ENCODE measurements around the gene FGFR2. TPM values are rescaled to one million over a fixed set of nuclear protein-coding genes. Genes with fewer than 3 reads are reported as not detected.
A peak's percentile ranks its signal among the peaks of the same experiment; 100 is the strongest.

FGFR2 gene
- total RNA-seq (2014; rRNA removed; shearing (Covaris generic)): 279 and 323 TPM in 2 replicates

GRCh38 chr10:121598263-121599249, at the start of gene FGFR2:
FGFR2 (minus strand) TSS chr10:121598444; CDS start chr10:121593817, 4,627 bp downstream.
- peak; percentile 46 for DNase-seq (ENCODE audit: low spot score)
- in situ Hi-C loops (cut with HindIII; ENCODE audit: low sequenced_read_pairs): no loop called here

- no peak for DNase-seq (ENCODE audit: low spot score)
- in situ Hi-C loops (cut with HindIII; ENCODE audit: low sequenced_read_pairs): no loop called here
These were observed 49.2 kb upstream of the FGFR2 start for GRCh38 chr10:121647401-121647800.

GRCh38 chr10:121645696-121646095, 47.5 kb upstream of the FGFR2 start:
- DNase-seq (ENCODE audit: low spot score): no peak
- in situ Hi-C loops (cut with HindIII; ENCODE audit: low sequenced_read_pairs): no loop called here

GRCh38 chr10:121644501-121644900, 46.3 kb upstream of the FGFR2 start:
- DNase-seq (ENCODE audit: low spot score): no peak
- in situ Hi-C loops (cut with HindIII; ENCODE audit: low sequenced_read_pairs): no loop called here

GRCh38 chr10:121640266-121640665, 42.0 kb upstream of the FGFR2 start:
- DNase-seq (ENCODE audit: low spot score): no peak
- in situ Hi-C loops (cut with HindIII; ENCODE audit: low sequenced_read_pairs): no loop called here

GRCh38 chr10:121639416-121639815, 41.2 kb upstream of the FGFR2 start:
- no peak for DNase-seq (ENCODE audit: low spot score)
- in situ Hi-C loops (cut with HindIII; ENCODE audit: low sequenced_read_pairs): no loop called here

GRCh38 chr10:121637437-121637836, 39.2 kb upstream of the FGFR2 start:
- no peak for DNase-seq (ENCODE audit: low spot score)
- in situ Hi-C loops (cut with HindIII; ENCODE audit: low sequenced_read_pairs): no loop called here

- DNase-seq (ENCODE audit: low spot score): no peak
- in situ Hi-C loops (cut with HindIII; ENCODE audit: low sequenced_read_pairs): no loop called here
These were observed 34.8 kb upstream of the FGFR2 start for GRCh38 chr10:121633056-121633455.

- in situ Hi-C loops (cut with HindIII; ENCODE audit: low sequenced_read_pairs): no loop called here
- DNase-seq (ENCODE audit: low spot score): no peak
These were observed 33.3 kb upstream of the FGFR2 start for GRCh38 chr10:121631365-121632029.

GRCh38 chr10:121628859-121629258, 30.6 kb upstream of the FGFR2 start:
- no peak for DNase-seq (ENCODE audit: low spot score)
- in situ Hi-C loops (cut with HindIII; ENCODE audit: low sequenced_read_pairs): no loop called here

- DNase-seq (ENCODE audit: low spot score): no peak
- in situ Hi-C loops (cut with HindIII; ENCODE audit: low sequenced_read_pairs): no loop called here
These were observed 29.8 kb upstream of the FGFR2 start for GRCh38 chr10:121627876-121628581.

- no peak for DNase-seq (ENCODE audit: low spot score)
- in situ Hi-C loops (cut with HindIII; ENCODE audit: low sequenced_read_pairs): no loop called here
These were observed 26.7 kb upstream of the FGFR2 start for GRCh38 chr10:121624836-121625486.

GRCh38 chr10:121618906-121619305, 20.7 kb upstream of the FGFR2 start:
- no peak for DNase-seq (ENCODE audit: low spot score)
- in situ Hi-C loops (cut with HindIII; ENCODE audit: low sequenced_read_pairs): no loop called here

- in situ Hi-C loops (cut with HindIII; ENCODE audit: low sequenced_read_pairs): no loop called here
- no peak for DNase-seq (ENCODE audit: low spot score)
These were observed 18.9 kb upstream of the FGFR2 start for GRCh38 chr10:121617176-121617575.

GRCh38 chr10:121616291-121616690, 18.0 kb upstream of the FGFR2 start:
- DNase-seq (ENCODE audit: low spot score): no peak
- in situ Hi-C loops (cut with HindIII; ENCODE audit: low sequenced_read_pairs): no loop called here

GRCh38 chr10:121615836-121616235, 17.6 kb upstream of the FGFR2 start:
- in situ Hi-C loops (cut with HindIII; ENCODE audit: low sequenced_read_pairs): no loop called here
- no peak for DNase-seq (ENCODE audit: low spot score)

GRCh38 chr10:121615435-121615793, 17.2 kb upstream of the FGFR2 start:
- DNase-seq (ENCODE audit: low spot score): no peak
- in situ Hi-C loops (cut with HindIII; ENCODE audit: low sequenced_read_pairs): no loop called here

GRCh38 chr10:121614613-121615434, 16.6 kb upstream of the FGFR2 start:
- in situ Hi-C loops (cut with HindIII; ENCODE audit: low sequenced_read_pairs): no loop called here
- DNase-seq (ENCODE audit: low spot score): no peak

Data from G401 (cell line).